GM06990 (cell line): ENCODE results near the gene GNAI3.

ENCODE experiments used
- DNase-seq: peaks from one replicate; pipeline ENCODE4 v3.0.0-alpha.2; 2011; ENCODE audit not compliant: insufficient read length; ENCODE audit errors: extremely low read depth
- H3K27me3 ChIP-seq: replicated peaks from 2 replicates; pipeline ENCODE4 v1.6.0; 2011; ENCODE audit warnings: low read length; ENCODE audit not compliant: control insufficient read depth, insufficient read depth
- H3K36me3 ChIP-seq: 2 replicates; pipeline ENCODE4 v1.5.1; 2011; ENCODE audit warnings: low read length; ENCODE audit not compliant: control insufficient read depth, insufficient read depth
- H3K4me3 ChIP-seq: replicated peaks from 2 replicates; pipeline ENCODE4 v1.5.1; 2011; ENCODE audit warnings: low read depth, mild to moderate bottlenecking, control low read depth, low read length
- TF ChIP-seq, protein P1 (sequence below): IDR thresholded peaks from 2 replicates; pipeline ENCODE4 v1.5.1; 2011; ENCODE audit warnings: low read length, control low read depth, mild to moderate bottlenecking, inconsistent platforms; ENCODE audit not compliant: insufficient read depth, poor library complexity, severe bottlenecking

GNAI3 gene

DNA sequence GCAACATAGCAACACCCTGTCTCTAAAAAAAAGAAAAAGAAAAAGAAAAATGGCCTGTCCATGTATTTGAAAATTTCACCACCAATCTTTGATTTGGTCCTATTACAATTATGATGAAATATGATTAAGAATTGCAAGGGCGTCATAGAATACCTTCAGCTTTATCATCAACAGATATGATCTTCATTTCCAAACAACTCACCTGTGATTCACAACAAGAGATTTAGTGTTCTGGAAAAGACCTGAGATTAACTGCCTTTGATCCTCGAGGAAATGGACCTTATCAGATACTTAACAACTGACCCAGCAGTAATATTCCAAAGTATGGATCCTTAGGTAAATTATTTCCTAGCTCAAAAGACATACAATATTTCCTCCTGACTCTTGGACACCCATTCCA, 104.0 kb downstream of the GNAI3 start:
- TF ChIP-seq, protein P1, sequence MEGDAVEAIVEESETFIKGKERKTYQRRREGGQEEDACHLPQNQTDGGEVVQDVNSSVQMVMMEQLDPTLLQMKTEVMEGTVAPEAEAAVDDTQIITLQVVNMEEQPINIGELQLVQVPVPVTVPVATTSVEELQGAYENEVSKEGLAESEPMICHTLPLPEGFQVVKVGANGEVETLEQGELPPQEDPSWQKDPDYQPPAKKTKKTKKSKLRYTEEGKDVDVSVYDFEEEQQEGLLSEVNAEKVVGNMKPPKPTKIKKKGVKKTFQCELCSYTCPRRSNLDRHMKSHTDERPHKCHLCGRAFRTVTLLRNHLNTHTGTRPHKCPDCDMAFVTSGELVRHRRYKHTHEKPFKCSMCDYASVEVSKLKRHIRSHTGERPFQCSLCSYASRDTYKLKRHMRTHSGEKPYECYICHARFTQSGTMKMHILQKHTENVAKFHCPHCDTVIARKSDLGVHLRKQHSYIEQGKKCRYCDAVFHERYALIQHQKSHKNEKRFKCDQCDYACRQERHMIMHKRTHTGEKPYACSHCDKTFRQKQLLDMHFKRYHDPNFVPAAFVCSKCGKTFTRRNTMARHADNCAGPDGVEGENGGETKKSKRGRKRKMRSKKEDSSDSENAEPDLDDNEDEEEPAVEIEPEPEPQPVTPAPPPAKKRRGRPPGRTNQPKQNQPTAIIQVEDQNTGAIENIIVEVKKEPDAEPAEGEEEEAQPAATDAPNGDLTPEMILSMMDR, result no peak
- DNase-seq, result no peak
- H3K36me3 ChIP-seq, result no peaks in the 10 kb centered on the region
- H3K4me3 ChIP-seq, result no peak overlapping the region
- no peaks in the 10 kb centered on the region for H3K27me3 ChIP-seq

DNA sequence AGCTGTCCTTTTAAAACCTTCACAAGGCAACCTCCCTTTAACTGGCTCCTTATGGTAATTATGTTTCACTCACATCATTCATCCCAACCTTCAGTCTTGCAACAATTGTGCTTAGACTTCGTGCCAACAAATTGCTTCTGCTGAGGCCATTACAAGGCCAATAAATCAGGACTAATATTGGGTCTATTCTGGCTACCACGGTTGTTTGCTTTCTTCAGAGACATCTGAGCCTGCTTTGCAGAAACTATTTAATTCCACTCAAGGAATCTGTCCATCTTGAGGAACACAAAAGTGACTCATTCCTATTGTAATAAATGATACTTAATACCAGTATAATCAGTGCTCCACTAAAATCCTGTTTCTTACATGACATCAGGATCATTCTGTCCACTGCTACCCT, 104.9 kb downstream of the GNAI3 start:
- TF ChIP-seq, protein P1, result no peak
- Histone ChIP-seq H3K36me3 (no peaks in the 10 kb centered on the region), H3K27me3 (no peaks in the 10 kb centered on the region), H3K4me3 (no peak overlapping the region)
- no peak for DNase-seq

DNA sequence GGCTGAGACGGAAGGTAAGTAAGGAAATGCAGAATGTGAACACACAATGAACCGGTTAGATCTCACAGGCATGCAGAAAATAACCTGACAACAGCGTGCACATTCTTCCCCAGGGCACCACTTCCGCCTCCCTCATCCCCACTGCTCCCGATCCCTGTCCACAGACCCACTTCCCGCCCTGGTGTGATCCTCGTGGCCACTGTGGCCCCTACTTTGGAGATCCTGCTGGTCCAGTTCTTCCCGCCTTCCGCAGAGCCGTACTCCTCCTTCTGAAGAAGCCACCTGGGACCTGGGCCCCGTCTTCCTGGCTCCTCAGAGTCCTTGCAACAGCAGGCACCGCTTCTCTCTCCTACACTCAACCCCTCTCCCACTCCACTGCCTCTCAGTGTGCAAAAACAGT, 106.1 kb downstream of the GNAI3 start:
- TF ChIP-seq, protein P1, result no peak
- no peaks in the 10 kb centered on the region for H3K36me3 ChIP-seq
- DNase-seq, result no peak
- no peaks in the 10 kb centered on the region for H3K27me3 ChIP-seq
- H3K4me3 ChIP-seq, result no peak overlapping the region

DNA sequence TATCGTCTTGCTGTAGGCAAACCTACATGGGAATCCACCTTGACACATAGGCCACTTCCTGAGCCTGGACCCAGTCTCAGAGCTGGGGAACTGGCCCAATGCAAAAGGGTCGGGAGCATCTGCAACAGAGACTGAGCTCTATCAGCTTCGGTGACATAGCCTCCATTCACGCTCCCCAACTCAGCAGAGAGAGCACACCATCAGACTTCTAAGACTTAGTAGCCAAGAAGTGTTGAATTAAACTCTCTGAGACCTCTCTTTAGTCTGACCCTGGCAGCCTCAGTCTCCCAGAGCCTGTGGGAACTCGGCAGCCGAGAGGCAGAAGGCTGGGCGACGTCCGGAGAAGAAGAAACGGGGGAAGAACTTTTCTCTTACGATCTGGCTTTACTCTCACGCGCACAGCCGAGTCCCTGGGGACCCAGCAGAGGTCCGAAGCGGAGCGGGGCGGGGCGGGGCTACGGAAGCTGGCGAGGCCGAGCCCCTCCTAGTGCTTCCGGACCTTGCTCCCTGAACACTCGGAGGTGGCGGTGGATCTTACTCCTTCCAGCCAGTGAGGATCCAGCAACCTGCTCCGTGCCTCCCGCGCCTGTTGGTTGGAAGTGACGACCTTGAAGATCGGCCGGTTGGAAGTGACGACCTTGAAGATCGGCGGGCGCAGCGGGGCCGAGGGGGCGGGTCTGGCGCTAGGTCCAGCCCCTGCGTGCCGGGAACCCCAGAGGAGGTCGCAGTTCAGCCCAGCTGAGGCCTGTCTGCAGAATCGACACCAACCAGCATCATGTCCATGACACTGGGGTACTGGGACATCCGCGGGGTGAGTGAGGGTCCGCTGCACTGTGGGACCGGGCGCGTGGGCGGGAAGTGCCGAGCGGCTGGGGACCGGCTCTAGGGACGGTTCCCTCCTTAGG, 107.5 kb downstream of the GNAI3 start, which contains the start of gene GSTM4:
Gene GSTM4, plus strand, starts transcription at position 485 of the 905 bp plus-strand sequence. Its CDS starts 291 bp downstream, at position 776.
- DNase-seq, result peak; percentile 86
- TF ChIP-seq, protein P1, result no peak
- H3K27me3 ChIP-seq, result no peaks in the 10 kb centered on the region
- peak within 1 kb of the TSS; percentile 74 for H3K4me3 ChIP-seq
- no peaks in the 10 kb centered on the region; the same call in 1 of the 2 replicates for H3K36me3 ChIP-seq

DNA sequence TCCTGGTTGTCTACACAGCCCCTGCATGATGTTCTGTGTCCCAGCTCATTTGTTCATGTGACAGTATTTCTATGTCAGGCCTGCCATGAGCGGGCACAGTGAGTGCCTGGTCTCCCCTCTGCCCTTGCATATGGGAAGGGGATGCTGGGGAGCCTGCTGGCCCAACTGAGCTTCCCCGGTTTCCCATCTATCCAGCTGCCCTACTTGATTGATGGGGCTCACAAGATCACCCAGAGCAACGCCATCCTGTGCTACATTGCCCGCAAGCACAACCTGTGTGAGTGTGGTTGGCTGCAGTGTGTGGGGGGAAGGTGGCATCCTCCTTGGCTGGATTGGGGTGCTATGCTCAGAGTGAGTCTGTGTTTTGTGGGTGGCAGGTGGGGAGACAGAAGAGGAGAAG, 109.0 kb downstream of the GNAI3 start:
- Histone ChIP-seq H3K36me3 (no peaks in the 10 kb centered on the region; the same call in none of the 2 replicates), H3K4me3 (no peak overlapping the region), H3K27me3 (no peaks in the 10 kb centered on the region)
- DNase-seq, result no peak
- TF ChIP-seq, protein P1, result no peak
